GDM1 (cell line): ENCODE measurements around the gene WDR20.
"Not testable (repeated sequence)": the region's sequence is repeated elsewhere in the genome, so short reads cannot be mapped to it uniquely, and the experiment has no call there.

ENCODE experiments used
- DNase-seq: peaks from one replicate; lab custom pipeline; 2025; lab: John Stamatoyannopoulos, UW

Gene WDR20

GRCh38 chr14:102171173-102172020 is 31.7 kb downstream of the WDR20 start:
- no peak for DNase-seq

DNA sequence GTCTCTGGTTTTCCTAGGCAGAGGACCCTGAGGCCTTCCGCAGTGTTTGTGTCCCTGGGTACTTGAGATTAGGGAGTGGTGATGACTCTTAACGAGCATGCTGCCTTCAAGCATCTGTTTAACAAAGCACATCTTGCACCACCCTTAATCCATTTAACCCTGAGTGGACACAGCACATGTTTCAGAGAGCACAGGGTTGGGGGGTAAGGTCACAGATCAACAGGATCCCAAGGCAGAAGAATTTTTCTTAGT is 32.2 kb downstream of the WDR20 start:
- not testable (repeated sequence) for DNase-seq

DNA sequence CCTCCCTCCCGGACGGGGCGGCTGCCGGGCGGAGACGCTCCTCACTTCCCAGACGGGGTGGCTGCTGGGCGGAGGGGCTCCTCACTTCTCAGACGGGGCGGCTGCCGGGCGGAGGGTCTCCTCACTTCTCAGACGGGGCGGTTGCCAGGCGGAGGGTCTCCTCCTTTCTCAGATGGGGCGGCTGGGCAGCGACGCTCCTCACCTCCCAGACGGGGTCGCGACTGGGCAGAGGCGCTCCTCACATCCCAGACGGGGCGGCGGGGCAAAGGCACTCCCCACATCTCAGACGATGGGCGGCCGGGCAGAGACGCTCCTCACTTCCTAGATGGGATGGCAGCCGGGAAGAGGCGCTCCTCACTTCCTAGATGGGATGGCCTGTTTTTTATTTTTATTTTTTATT is 33.0 kb downstream of the WDR20 start:
- DNase-seq, result not testable (repeated sequence)

DNA sequence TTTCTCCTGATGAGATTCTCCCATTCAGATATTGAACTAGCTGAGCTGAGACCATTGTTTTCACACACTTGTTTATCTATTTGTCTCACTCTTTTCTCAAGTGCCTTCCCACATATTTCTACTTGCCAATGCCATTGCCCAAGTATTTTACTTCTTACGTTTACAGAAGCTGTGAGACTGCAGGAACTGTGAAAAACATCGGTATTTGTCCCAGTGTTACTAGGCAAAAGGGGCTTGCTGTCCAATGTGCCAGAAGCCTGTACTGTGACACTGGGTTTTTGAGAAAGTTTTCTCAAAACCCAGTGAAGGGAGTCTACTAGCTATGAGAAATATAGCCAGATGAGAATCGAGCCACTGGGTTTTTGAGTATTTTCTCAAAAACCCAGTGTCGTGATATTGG is 37.5 kb downstream of the WDR20 start:
- DNase-seq, result no peak

- DNase-seq, result no peak
These were observed 39.1 kb downstream of the WDR20 start for GRCh38 chr14:102178806-102179205.

GRCh38 chr14:102180248-102180998 is 40.7 kb downstream of the WDR20 start:
- DNase-seq, result no peak

- no peak for DNase-seq
These were observed 41.5 kb downstream of the WDR20 start for GRCh38 chr14:102181187-102181586.

DNA sequence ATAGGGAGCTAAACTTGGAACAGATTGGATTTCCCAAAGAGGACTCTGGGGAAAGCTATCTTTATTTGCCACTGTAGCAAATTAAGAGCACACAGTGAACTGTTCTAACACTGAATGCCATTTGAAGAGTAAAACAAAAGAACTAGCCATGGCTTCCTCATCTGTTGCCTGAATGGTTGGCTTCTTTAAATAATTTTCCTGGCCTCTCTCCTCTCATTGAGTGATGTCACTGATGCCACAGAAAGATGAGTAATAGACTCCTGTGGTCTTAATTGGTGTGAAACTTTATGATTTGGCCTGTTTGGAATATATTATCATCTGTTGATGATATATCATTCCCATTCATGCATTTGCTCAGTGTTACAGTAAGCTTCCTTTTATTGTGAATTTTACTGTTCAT is 42.5 kb downstream of the WDR20 start:
- DNase-seq, result no peak

- no peak for DNase-seq
These were observed 43.4 kb downstream of the WDR20 start for GRCh38 chr14:102182936-102183619.

DNA sequence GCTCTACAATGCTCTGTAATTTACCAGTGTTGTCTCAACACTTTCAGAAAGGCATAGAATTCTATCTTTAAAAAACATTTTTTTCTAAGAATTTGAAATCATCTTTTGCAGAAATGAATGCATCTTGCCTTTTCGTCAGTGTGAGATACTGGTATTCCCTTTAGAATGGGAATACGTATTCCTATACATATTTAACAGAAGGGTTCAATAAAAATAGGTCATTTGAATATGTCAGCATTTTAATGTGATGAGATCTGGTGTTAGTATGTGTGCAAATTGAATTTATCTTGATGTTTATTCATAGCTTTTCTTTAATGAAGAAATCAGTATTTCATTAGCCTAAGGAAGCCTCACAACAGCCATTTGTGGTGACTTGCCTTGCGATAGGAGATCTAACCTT is 44.2 kb downstream of the WDR20 start:
- DNase-seq, result no peak

- no peak for DNase-seq
These were observed 44.8 kb downstream of the WDR20 start for GRCh38 chr14:102184316-102185035.

DNA sequence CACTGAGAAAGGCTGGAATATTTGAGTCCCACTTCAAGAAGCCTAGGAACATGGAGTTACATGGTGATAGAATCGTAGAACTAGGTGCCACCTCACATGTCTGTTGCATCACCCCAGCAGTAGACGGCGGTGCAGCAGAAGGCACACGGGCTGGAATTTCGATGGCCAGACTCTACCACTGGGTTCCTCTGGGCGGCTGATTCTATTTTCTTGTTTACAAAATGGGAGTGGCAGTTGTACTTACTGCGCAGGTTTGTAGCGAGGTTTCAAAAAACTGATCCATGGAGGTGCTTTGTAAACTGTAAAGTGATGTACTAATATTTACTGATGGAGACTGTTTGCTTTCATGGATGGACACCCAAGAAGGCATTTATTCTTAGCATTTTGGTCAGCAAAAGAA is 45.7 kb downstream of the WDR20 start:
- no peak for DNase-seq

- no peak for DNase-seq
These were observed 47.3 kb downstream of the WDR20 start for GRCh38 chr14:102187044-102187443.

DNA sequence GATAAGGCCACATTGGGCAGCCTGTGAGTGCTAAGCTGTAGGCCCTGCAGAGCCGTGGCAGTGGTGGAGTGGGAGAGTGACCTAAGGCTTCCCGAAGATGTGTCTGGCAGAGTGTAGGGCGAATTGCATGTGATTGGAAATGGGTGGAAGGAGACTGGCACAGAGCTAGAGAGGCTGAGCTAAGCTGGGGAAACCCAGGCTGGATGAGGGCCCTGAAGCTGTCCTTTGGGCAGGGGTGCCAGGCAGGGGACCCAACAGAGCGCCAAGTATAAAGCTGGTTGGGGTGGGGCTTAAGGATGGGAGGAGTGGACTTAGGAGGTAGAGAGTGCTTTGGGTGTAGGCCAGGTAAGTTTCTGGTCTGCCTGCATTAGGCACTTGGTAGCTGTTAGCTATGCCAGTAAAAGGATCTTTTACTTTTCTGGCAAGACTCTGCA is 47.9 kb downstream of the WDR20 start:
- no peak for DNase-seq

GRCh38 chr14:102188187-102188586 is 48.5 kb downstream of the WDR20 start:
- no peak for DNase-seq

GRCh38 chr14:102189874-102190273 is 50.2 kb downstream of the WDR20 start:
- no peak for DNase-seq

GRCh38 chr14:102192840-102193502 is 53.3 kb downstream of the WDR20 start:
- DNase-seq, result no peak

GRCh38 chr14:102194856-102195255 is 55.2 kb downstream of the WDR20 start:
- no peak for DNase-seq

DNA sequence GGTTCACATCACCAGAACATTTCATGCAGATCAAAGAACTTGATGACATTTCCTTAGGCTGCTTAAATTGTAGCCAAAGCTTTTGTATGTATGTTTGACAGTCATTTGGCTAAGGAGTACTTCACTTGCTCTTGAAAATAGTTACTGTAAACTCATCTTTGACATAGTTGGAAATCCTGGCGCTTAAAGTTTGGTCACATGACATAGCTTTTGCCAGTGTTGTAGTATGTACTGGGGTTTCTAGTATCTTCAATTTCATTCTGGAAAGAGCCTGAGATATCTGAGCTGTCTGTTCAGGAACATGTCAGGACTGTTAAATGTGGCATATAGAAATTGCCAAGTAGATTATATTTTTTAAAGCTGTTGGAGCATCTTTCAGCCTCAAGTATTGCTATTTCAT is 55.7 kb downstream of the WDR20 start:
- no peak for DNase-seq

DNA sequence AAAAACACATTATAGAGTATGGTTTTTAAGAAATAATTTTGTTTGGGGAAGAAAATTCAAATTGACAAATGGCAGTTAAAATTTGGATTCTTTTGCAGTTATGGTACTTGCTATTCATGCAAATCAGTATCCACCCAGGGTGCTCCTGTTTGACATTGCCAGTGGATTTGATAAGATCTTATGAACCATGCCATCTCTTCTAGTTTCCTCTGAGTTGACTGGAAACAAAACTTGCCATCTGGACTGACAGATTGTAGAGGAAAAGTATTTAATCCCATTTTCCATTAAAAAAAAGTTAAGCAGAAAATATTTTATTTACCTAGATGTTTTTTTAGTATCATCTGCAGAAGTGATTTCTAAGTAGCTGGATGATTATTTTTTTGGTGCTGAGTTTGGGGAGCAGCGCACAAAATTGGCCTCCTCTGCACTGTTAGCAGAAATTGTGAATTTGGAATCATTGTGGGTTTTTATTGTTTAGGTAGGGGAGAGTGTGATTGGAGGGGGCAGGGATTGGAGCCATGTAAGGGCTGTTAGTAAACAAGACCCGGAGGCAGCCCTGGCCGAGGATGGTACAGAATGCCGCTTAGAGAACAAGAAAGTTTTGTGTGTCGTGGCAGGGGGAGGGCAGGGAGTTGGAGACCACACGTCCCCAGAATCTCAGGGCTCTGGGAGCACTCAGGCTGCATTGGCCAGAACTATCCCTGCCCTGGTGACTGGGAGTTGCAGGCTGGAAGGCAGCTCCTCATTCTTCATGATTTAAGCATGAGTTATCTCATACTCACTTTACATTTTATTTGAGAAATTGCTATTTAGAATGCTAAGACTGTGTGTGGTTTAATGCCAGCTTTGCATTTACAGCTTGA is 56.6 kb downstream of the WDR20 start:
- DNase-seq, result no peak

DNA sequence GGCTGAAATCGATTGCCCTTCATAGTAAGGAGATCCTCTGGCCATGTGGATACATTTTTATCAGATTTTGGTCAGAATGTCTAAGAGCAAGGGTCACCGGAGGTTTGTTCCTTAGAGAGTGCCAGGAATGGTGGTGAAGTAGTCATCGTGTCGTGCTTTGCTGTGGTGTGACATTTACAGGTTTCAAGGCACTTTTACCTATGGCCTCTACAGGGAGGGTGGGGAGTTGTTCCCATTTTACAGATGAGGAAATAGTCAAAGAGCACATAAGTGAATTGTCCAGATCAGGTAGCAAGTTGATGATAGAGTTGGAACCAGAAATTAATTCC is 57.2 kb downstream of the WDR20 start:
- no peak for DNase-seq
